ENCODE measurements around the gene UCK2. TPM values are rescaled to one million over a fixed set of nuclear protein-coding genes. Genes with fewer than 3 reads are reported as not detected.

Gene UCK2
- total RNA-seq, 1 experiment from 2014 or later, result 130 TPM

GRCh38 chr1:165860065-165860464, 32.7 kb downstream of the UCK2 start:
- DNase-seq, result no peak
- Histone ChIP-seq H3K9me3 (no peaks in the 10 kb centered on the region), H3K36me3 (peaks cover 8% of the 10 kb centered on the region), H3K4me3 (no peak overlapping the region), H3K27me3 (no peaks in the 10 kb centered on the region)

GRCh38 chr1:165861911-165862310, 34.5 kb downstream of the UCK2 start:
- H3K36me3 ChIP-seq, result peaks cover 23% of the 10 kb centered on the region
- DNase-seq, result no peak
- no peaks in the 10 kb centered on the region for H3K9me3 ChIP-seq
- H3K4me3 ChIP-seq, result no peak overlapping the region
- no peaks in the 10 kb centered on the region for H3K27me3 ChIP-seq

GRCh38 chr1:165862448-165862847, 35.0 kb downstream of the UCK2 start:
- Histone ChIP-seq H3K27me3 (no peaks in the 10 kb centered on the region), H3K4me3 (no peak overlapping the region), H3K9me3 (no peaks in the 10 kb centered on the region), H3K36me3 (peaks cover 26% of the 10 kb centered on the region)
- DNase-seq, result no peak

GRCh38 chr1:165863346-165863745, 35.9 kb downstream of the UCK2 start:
- Histone ChIP-seq H3K4me3 (no peak overlapping the region), H3K9me3 (no peaks in the 10 kb centered on the region), H3K27me3 (no peaks in the 10 kb centered on the region), H3K36me3 (peaks cover 26% of the 10 kb centered on the region)
- no peak for DNase-seq

- H3K36me3 ChIP-seq, result peaks cover 23% of the 10 kb centered on the region
- H3K4me3 ChIP-seq, result no peak overlapping the region
- no peaks in the 10 kb centered on the region for H3K9me3 ChIP-seq
- no peak for DNase-seq
- H3K27me3 ChIP-seq, result no peaks in the 10 kb centered on the region
Observed at GRCh38 chr1:165865633-165866340, 38.4 kb downstream of the UCK2 start.

- peaks cover 30% of the 10 kb centered on the region for H3K36me3 ChIP-seq
- DNase-seq, result no peak
- H3K27me3 ChIP-seq, result no peaks in the 10 kb centered on the region
- H3K4me3 ChIP-seq, result no peak overlapping the region
- H3K9me3 ChIP-seq, result peaks cover 3% of the 10 kb centered on the region; the same call in 1 of the 2 replicates
Observed at GRCh38 chr1:165869343-165869742, 41.9 kb downstream of the UCK2 start.

- H3K9me3 ChIP-seq, result peaks cover 3% of the 10 kb centered on the region; the same call in 1 of the 2 replicates
- peak; percentile 23 for DNase-seq
Observed at GRCh38 chr1:165871311-165872067, 44.1 kb downstream of the UCK2 start.

GRCh38 chr1:165873481-165873880, 46.1 kb downstream of the UCK2 start:
- H3K27me3 ChIP-seq, result no peaks in the 10 kb centered on the region
- no peak overlapping the region for H3K4me3 ChIP-seq
- peaks cover 36% of the 10 kb centered on the region for H3K36me3 ChIP-seq
- H3K9me3 ChIP-seq, result peaks cover 11% of the 10 kb centered on the region; the same call in 1 of the 2 replicates
- DNase-seq, result no peak

More at GRCh38 chr1:165871311-165872067, 44.1 kb downstream of the UCK2 start:
- Histone ChIP-seq H3K4me3 (no peak overlapping the region), H3K36me3 (peaks cover 24% of the 10 kb centered on the region), H3K27me3 (no peaks in the 10 kb centered on the region)

GRCh38 chr1:165874643-165875042, 47.2 kb downstream of the UCK2 start:
- Histone ChIP-seq H3K36me3 (peaks cover 43% of the 10 kb centered on the region), H3K9me3 (peaks cover 11% of the 10 kb centered on the region; the same call in 1 of the 2 replicates), H3K4me3 (no peak overlapping the region), H3K27me3 (no peaks in the 10 kb centered on the region)
- DNase-seq, result no peak

GRCh38 chr1:165875171-165875570, 47.8 kb downstream of the UCK2 start:
- DNase-seq, result no peak
- Histone ChIP-seq H3K36me3 (peaks cover 43% of the 10 kb centered on the region), H3K9me3 (peaks cover 11% of the 10 kb centered on the region; the same call in 1 of the 2 replicates), H3K27me3 (no peaks in the 10 kb centered on the region), H3K4me3 (no peak overlapping the region)

- H3K36me3 ChIP-seq, result peaks cover 43% of the 10 kb centered on the region
- H3K27me3 ChIP-seq, result no peaks in the 10 kb centered on the region
- no peak for DNase-seq
- H3K9me3 ChIP-seq, result peaks cover 11% of the 10 kb centered on the region; the same call in 1 of the 2 replicates
- H3K4me3 ChIP-seq, result no peak overlapping the region
Observed at GRCh38 chr1:165875604-165876003, 48.2 kb downstream of the UCK2 start.

- H3K27me3 ChIP-seq, result no peaks in the 10 kb centered on the region
- H3K36me3 ChIP-seq, result peaks cover 41% of the 10 kb centered on the region
- no peak for DNase-seq
- H3K9me3 ChIP-seq, result peaks cover 11% of the 10 kb centered on the region; the same call in 1 of the 2 replicates
- no peak overlapping the region for H3K4me3 ChIP-seq
Observed at GRCh38 chr1:165876121-165876520, 48.7 kb downstream of the UCK2 start.

GRCh38 chr1:165877411-165877810, 50.0 kb downstream of the UCK2 start:
- H3K36me3 ChIP-seq, result peaks cover 39% of the 10 kb centered on the region
- no peaks in the 10 kb centered on the region for H3K27me3 ChIP-seq
- DNase-seq, result no peak
- peaks cover 10% of the 10 kb centered on the region; the same call in 1 of the 2 replicates for H3K9me3 ChIP-seq
- no peak overlapping the region for H3K4me3 ChIP-seq

GRCh38 chr1:165877940-165878556, 50.6 kb downstream of the UCK2 start:
- Histone ChIP-seq H3K4me3 (no peak overlapping the region), H3K36me3 (peaks cover 41% of the 10 kb centered on the region), H3K27me3 (no peaks in the 10 kb centered on the region), H3K9me3 (peaks cover 8% of the 10 kb centered on the region; the same call in 1 of the 2 replicates)
- DNase-seq, result no peak

GRCh38 chr1:165879946-165880345, 52.5 kb downstream of the UCK2 start:
- H3K4me3 ChIP-seq, result no peak overlapping the region
- no peaks in the 10 kb centered on the region for H3K27me3 ChIP-seq
- peaks cover 8% of the 10 kb centered on the region; the same call in 1 of the 2 replicates for H3K9me3 ChIP-seq
- peaks cover 36% of the 10 kb centered on the region for H3K36me3 ChIP-seq
- DNase-seq, result no peak

GRCh38 chr1:165880993-165881392, 53.6 kb downstream of the UCK2 start:
- Histone ChIP-seq H3K4me3 (no peak overlapping the region), H3K27me3 (no peaks in the 10 kb centered on the region), H3K36me3 (peaks cover 33% of the 10 kb centered on the region), H3K9me3 (peaks cover 8% of the 10 kb centered on the region; the same call in 1 of the 2 replicates)
- DNase-seq, result no peak
